H1 (cell line): ENCODE measurements around the gene TCEA3. TPM values are rescaled to one million over a fixed set of nuclear protein-coding genes. Genes with fewer than 3 reads are reported as not detected.

ENCODE experiments used
- CTCF ChIA-PET: fragments of 300-600 bp; sonication (Branson Sonifier 250); formaldehyde crosslinking; loops from one replicate; lab custom pipeline; 2021; ENCODE audit not compliant: partially characterized antibody; lab: Charles Lee
- POLR2A ChIA-PET: fragments of 300-600 bp; sonication (Branson Sonifier 250); formaldehyde crosslinking; loops from one replicate; lab custom pipeline; 2021; ENCODE audit warnings: inconsistent platforms; ENCODE audit not compliant: partially characterized antibody; lab: Charles Lee
- DNase-seq, 2 experiments: peaks; one replicate each; pipeline versions ENCODE4 v3.0.0 to v3.0.0-alpha.2; 2010 to 2022; ENCODE audit warnings: low spot score in 2 of 2, low read depth in 1 of 2, mixed read lengths in 1 of 2
- FAIRE-seq: peaks from 2 replicates; lab custom pipeline; 2011; peaks lifted over from hg19 to GRCh38; lab: Jason Lieb, UNC
- H2AFZ ChIP-seq: 2 replicates; pipeline ENCODE4 v1.8.1; 2012; ENCODE audit warnings: low read length, inconsistent platforms
- H2AK5ac ChIP-seq: 2 replicates; pipeline ENCODE4 v1.6.1; 2013; ENCODE audit warnings: low read depth, low read length
- H2BK120ac ChIP-seq: replicated peaks from 2 replicates; pipeline ENCODE3; 2013; ENCODE audit warnings: low read depth, low read length, inconsistent platforms
- H2BK12ac ChIP-seq: 2 replicates; pipeline ENCODE4 v1.6.1; 2013; ENCODE audit warnings: low read depth, low read length
- H2BK15ac ChIP-seq: 2 replicates; pipeline ENCODE4 v1.6.1; 2013; ENCODE audit warnings: low read length
- H2BK20ac ChIP-seq: 2 replicates; pipeline ENCODE4 v1.6.1; 2013; ENCODE audit warnings: low read length
- H2BK5ac ChIP-seq: 2 replicates; pipeline ENCODE4 v1.6.1; 2013; ENCODE audit warnings: low read depth, low read length
- H3K14ac ChIP-seq: 2 replicates; pipeline ENCODE4 v1.6.1; 2013; ENCODE audit warnings: inconsistent platforms; ENCODE audit not compliant: insufficient read length
- H3K18ac ChIP-seq: 2 replicates; pipeline ENCODE4 v1.6.1; 2013; ENCODE audit warnings: low read length; ENCODE audit errors: extremely low read depth
- H3K23ac ChIP-seq: 2 replicates; pipeline ENCODE4 v1.6.1; 2013; ENCODE audit warnings: inconsistent platforms; ENCODE audit not compliant: insufficient read length
- H3K23me2 ChIP-seq: 2 replicates; pipeline ENCODE4 v1.6.1; 2013; ENCODE audit warnings: low read depth, low read length
- H3K27ac ChIP-seq: 2 replicates; pipeline ENCODE4 v1.6.1; 2011; ENCODE audit warnings: low read depth, low read length, inconsistent platforms
- H3K27me3 ChIP-seq, 4 experiments: replicated peaks in 1 of 4; 1 replicate in 1 of 4; 2 replicates in 3 of 4; pipeline versions ENCODE4 v1.6.1 to v1.8.1; 2011 to 2013; ENCODE audit warnings: low read length in 3 of 4, mild to moderate bottlenecking in 3 of 4, inconsistent platforms in 2 of 4, mixed read lengths in 2 of 4, moderate library complexity in 1 of 4; ENCODE audit not compliant: control insufficient read depth in 3 of 4, insufficient read depth in 3 of 4; ENCODE audit errors: extremely low read depth in 1 of 4
- H3K36me3 ChIP-seq, 4 experiments: 2 replicates each; pipeline versions ENCODE4 v1.6.1 to v1.8.1; 2011 to 2013; ENCODE audit warnings: mild to moderate bottlenecking in 4 of 4, low read length in 3 of 4, moderate library complexity in 2 of 4, control low read depth in 1 of 4, inconsistent platforms in 1 of 4; ENCODE audit not compliant: insufficient read depth in 4 of 4, control insufficient read depth in 2 of 4
- H3K4ac ChIP-seq: replicated peaks from 2 replicates; pipeline ENCODE3; 2013; ENCODE audit warnings: low read length, low read depth, mixed read lengths, inconsistent platforms; ENCODE audit not compliant: insufficient read length
- H3K4me1 ChIP-seq, 4 experiments: replicated peaks in 1 of 4; 1 replicate in 1 of 4; 2 replicates in 3 of 4; pipeline versions ENCODE4 v1.6.1 to v1.8.1; 2011 to 2013; ENCODE audit warnings: low read length in 3 of 4, inconsistent platforms in 2 of 4, mixed read lengths in 1 of 4; ENCODE audit not compliant: insufficient read depth in 4 of 4, control insufficient read depth in 3 of 4
- H3K4me2 ChIP-seq, 2 experiments: 2 replicates each; pipeline versions ENCODE4 v1.6.1 to v1.8.1; 2011 to 2013; ENCODE audit warnings: low read depth in 2 of 2, low read length in 2 of 2, control low read depth in 1 of 2, inconsistent platforms in 1 of 2, mild to moderate bottlenecking in 1 of 2; ENCODE audit not compliant: insufficient read depth in 1 of 2
- H3K4me3 ChIP-seq, 4 experiments: fragments of 200-600, 300-600 bp in 1 of 4; sonication (generic), shearing (Covaris generic), sonication (Bioruptor Twin) in 1 of 4; 2 replicates each; pipeline versions ENCODE4 v1.5.1 to v1.8.1; 2011 to 2016; ENCODE audit warnings: low read length in 4 of 4, low read depth in 3 of 4, control low read depth in 2 of 4, inconsistent platforms in 2 of 4, mild to moderate bottlenecking in 2 of 4, mixed read lengths in 1 of 4, moderate library complexity in 1 of 4; ENCODE audit not compliant: insufficient read depth in 2 of 4; ENCODE audit errors: extremely low read depth in 1 of 4
- H3K56ac ChIP-seq: replicated peaks from 2 replicates; pipeline ENCODE3; 2013; ENCODE audit warnings: low read depth, mild to moderate bottlenecking, mixed read lengths, low read length, inconsistent platforms; ENCODE audit not compliant: insufficient read length
- H3K79me1 ChIP-seq: 2 replicates; pipeline ENCODE4 v1.6.1; 2013; ENCODE audit warnings: low read depth, low read length, control low read depth
- H3K79me2 ChIP-seq, 2 experiments: 2 replicates each; pipeline versions ENCODE4 v1.6.1 to v1.8.1; 2012 to 2013; ENCODE audit warnings: low read length in 2 of 2, mild to moderate bottlenecking in 2 of 2, inconsistent platforms in 1 of 2; ENCODE audit not compliant: insufficient read depth in 2 of 2, control insufficient read depth in 1 of 2
- H3K9ac ChIP-seq, 4 experiments: replicated peaks in 1 of 4; 1 replicate in 1 of 4; 2 replicates in 3 of 4; pipeline versions ENCODE4 v1.6.1 to v1.8.1; 2011 to 2013; ENCODE audit warnings: low read depth in 3 of 4, low read length in 3 of 4, control low read depth in 2 of 4, mild to moderate bottlenecking in 2 of 4, moderate library complexity in 2 of 4, inconsistent platforms in 1 of 4; ENCODE audit errors: extremely low read depth in 1 of 4
- H3K9me3 ChIP-seq, 2 experiments: 2 replicates each; pipeline versions ENCODE4 v1.6.1 to v1.8.1; 2012 to 2013; ENCODE audit warnings: mild to moderate bottlenecking in 2 of 2, moderate library complexity in 2 of 2, control low read depth in 1 of 2, inconsistent platforms in 1 of 2, low read depth in 1 of 2, low read length in 1 of 2, mixed read lengths in 1 of 2; ENCODE audit not compliant: insufficient read depth in 2 of 2
- H4K20me1 ChIP-seq, 2 experiments: replicated peaks in 1 of 2; 2 replicates each; pipeline versions ENCODE3 to v1.8.1; 2011 to 2013; ENCODE audit warnings: inconsistent platforms in 2 of 2, low read length in 2 of 2, mild to moderate bottlenecking in 1 of 2; ENCODE audit not compliant: insufficient read depth in 2 of 2, control insufficient read depth in 1 of 2
- H4K5ac ChIP-seq: 2 replicates; pipeline ENCODE4 v1.6.1; 2013; ENCODE audit warnings: low read length, low read depth, mixed read lengths, inconsistent platforms; ENCODE audit not compliant: insufficient read length
- H4K8ac ChIP-seq: 2 replicates; pipeline ENCODE4 v1.8.0; 2013; ENCODE audit warnings: mild to moderate bottlenecking, moderate library complexity, low read length, inconsistent platforms; ENCODE audit not compliant: insufficient read depth; ENCODE audit errors: extremely low read depth
- H4K91ac ChIP-seq: replicated peaks from 2 replicates; pipeline ENCODE3; 2013; ENCODE audit warnings: low read length, mixed read lengths, inconsistent platforms; ENCODE audit not compliant: insufficient read length
- E2F6 ChIP-seq: IDR thresholded peaks from 2 replicates; pipeline ENCODE4 v1.6.1; 2012; ENCODE audit warnings: inconsistent platforms
- EP300 ChIP-seq, 2 experiments: IDR thresholded peaks; 1 replicate in 1 of 2; 2 replicates in 1 of 2; pipeline ENCODE4 v1.6.1; 2011 to 2012; ENCODE audit warnings: low read depth in 2 of 2, low read length in 2 of 2, mild to moderate bottlenecking in 2 of 2, borderline replicate concordance in 1 of 2, inconsistent platforms in 1 of 2, moderate library complexity in 1 of 2
- RAD21 ChIP-seq, 2 experiments: IDR thresholded peaks in 1 of 2; conservative IDR thresholded peaks in 1 of 2; 2 replicates each; pipeline ENCODE4 v1.6.1; 2011; ENCODE audit warnings: low read depth in 2 of 2, low read length in 2 of 2, improper control_type of control experiment in 1 of 2, inconsistent platforms in 1 of 2, mild to moderate bottlenecking in 1 of 2, moderate library complexity in 1 of 2
- RNF2 ChIP-seq: fragments of 200-900, 300-1000 bp; sonication (generic); IDR thresholded peaks from 2 replicates; pipeline ENCODE4 v1.7.1; 2016; ENCODE audit warnings: borderline replicate concordance, low read depth, mild to moderate bottlenecking, antibody characterized with exemption, low read length; ENCODE audit not compliant: poor library complexity, severe bottlenecking; ENCODE audit errors: missing control alignments
- SIX5 ChIP-seq: IDR thresholded peaks from 2 replicates; pipeline ENCODE4 v1.6.1; 2011; ENCODE audit warnings: mild to moderate bottlenecking, low read depth, low read length
- SRF ChIP-seq: IDR thresholded peaks from 2 replicates; pipeline ENCODE4 v1.6.1; 2011; ENCODE audit warnings: mild to moderate bottlenecking, low read depth, low read length, moderate library complexity
- WGBS, 2 experiments: shearing (Covaris generic) in 1 of 2; methylation state at CpG; one replicate each; pipeline versions ENCODE4 v1.1.6 to v1.1.7; 2013 to 2015; ENCODE audit warnings: low lambda C conversion rate in 2 of 2, mixed read lengths in 2 of 2, inconsistent platforms in 1 of 2, low coverage in 1 of 2, missing lambda C conversion rate in 1 of 2; ENCODE audit not compliant: insufficient replicate concordance in 2 of 2, insufficient coverage in 1 of 2, insufficient read length in 1 of 2; ENCODE audit errors: extremely low coverage in 1 of 2, missing lambda C conversion rate in 1 of 2; 5-methylcytosine and 5-hydroxymethylcytosine counted together
- polyA plus RNA-seq, 7 experiments: library from polyadenylated mRNA; depleted of rRNA in 3 of 7; stranded (reverse) in 5 of 7; unstranded in 2 of 7; fragments of >200 nt in 5 of 7; fragments of 200-250 nt in 2 of 7; gene quantifications; 1 replicate in 5 of 7; 2 replicates in 1 of 7; 4 replicates in 1 of 7; pipeline versions ENCODE4 v1.2.1 to v1.2.3, GENCODE V29; 2011 to 2013; ENCODE audit warnings: missing spikeins in 2 of 7, mixed read lengths in 2 of 7
- total RNA-seq: library from RNA; stranded (reverse); fragmentation: NEBNext Ultra II Directional; extraction: Animal tissue kit (Norgen Biotek cat#: 25700); gene quantifications from 2 replicates; pipeline ENCODE4 v1.2.1, GENCODE V29; 2021

Gene TCEA3
- total and polyA plus RNA-seq, 2 of the 8 experiments (the other 6 are each of a cell fraction or from before 2014, with no cell fraction given), result 0.08 TPM; not detected in 1

GRCh38 chr1:23370709-23371584 lies 53.6 kb downstream of the TCEA3 start:
- Histone ChIP-seq H2BK20ac (no peak overlapping the region), H2BK120ac (no peak overlapping the region), H3K4me1 (peaks cover 2 to 19% (median 4%) of the 10 kb centered on the region in 4 experiments; a peak in 6 of 7 replicates), H2BK5ac (no peak overlapping the region), H3K9ac (no peak overlapping the region), H3K79me1 (no peaks in the 10 kb centered on the region), H3K23me2 (peaks cover 10% of the 10 kb centered on the region), H3K27ac (no peak overlapping the region), H4K5ac (no peak overlapping the region), H3K56ac (no peak overlapping the region), H4K20me1 (peaks cover 9 to 12% of the 10 kb centered on the region in 2 experiments), H3K79me2 (no peaks in the 10 kb centered on the region), H2AK5ac (no peak overlapping the region), H3K18ac (no peak overlapping the region), H2BK15ac (no peak overlapping the region), H2BK12ac (no peak overlapping the region), H3K4me3 (peak overlapping the region in 1 of 4 experiments; percentile 14; a peak in 1 of 8 replicates), H3K4me2 (peak overlapping the region in 1 of 2 experiments; percentile 3; a peak in 2 of 4 replicates), H3K36me3 (no peaks in the 10 kb centered on the region), H4K91ac (no peak overlapping the region), H3K9me3 (no peaks in the 10 kb centered on the region), H3K23ac (no peak overlapping the region), H4K8ac (no peak overlapping the region), H2AFZ (no peak overlapping the region), H3K4ac (no peak overlapping the region), H3K14ac (no peak overlapping the region), H3K27me3 (peaks cover 63 to 90% (median 82%) of the 10 kb centered on the region in 4 experiments)
- ChIA-PET POLR2A (interaction anchor here (1.5 to 3.5 kb wide), 3 partner anchors 14 to 27 kb away, joined by 6 to 23 read pairs (median 13); partner anchors contain the start of gene HNRNPR), CTCF (interaction anchor here (1.1 to 3.7 kb wide), 8 partner anchors 9 to 33 kb away, joined by 3 to 19 read pairs (median 8); no protein-coding TSS in a partner anchor)
- DNase-seq (peak; percentile 71 to 89), FAIRE-seq (no peak)
- WGBS, 2 experiments, result 13% methylated on average over 13 of the region's 13 CpGs; no CpG with 5 or more reads in 1 of the 2 experiments
- TF ChIP-seq RNF2 (peak; percentile 55), RAD21 (IDR thresholded peaks at IDR 0.05 in 1 of 2, conservative IDR thresholded peaks at IDR 0.05 in 1 of 2; ENCODE audit: low read depth in 2 of 2, low read length in 2 of 2) (peak; percentile 10 to 34; a peak in 2 of 4 replicates), SIX5 (no peak), SRF (no peak), EP300 (IDR thresholded peaks at IDR 0.05; ENCODE audit: borderline replicate concordance in 1 of 2, low read depth in 2 of 2, low read length in 2 of 2) (peak in 1 of 2 experiments; percentile 81; a peak in 1 of 3 replicates), E2F6 (no peak)
